22Rv1 (cell line): ENCODE data around the gene MGAT5B.

Experiments used
- ZFX ChIP-seq: fragments of 450-650 bp; IDR thresholded peaks from 2 replicates; pipeline ENCODE4 v1.6.1; 2017; ENCODE audit warnings: antibody characterized with exemption, borderline replicate concordance
- TF ChIP-seq, protein P1 (sequence below): fragments of 450-650 bp; IDR thresholded peaks from 2 replicates; pipeline ENCODE4 v1.5.1; 2017; ENCODE audit warnings: mild to moderate bottlenecking

DNA sequence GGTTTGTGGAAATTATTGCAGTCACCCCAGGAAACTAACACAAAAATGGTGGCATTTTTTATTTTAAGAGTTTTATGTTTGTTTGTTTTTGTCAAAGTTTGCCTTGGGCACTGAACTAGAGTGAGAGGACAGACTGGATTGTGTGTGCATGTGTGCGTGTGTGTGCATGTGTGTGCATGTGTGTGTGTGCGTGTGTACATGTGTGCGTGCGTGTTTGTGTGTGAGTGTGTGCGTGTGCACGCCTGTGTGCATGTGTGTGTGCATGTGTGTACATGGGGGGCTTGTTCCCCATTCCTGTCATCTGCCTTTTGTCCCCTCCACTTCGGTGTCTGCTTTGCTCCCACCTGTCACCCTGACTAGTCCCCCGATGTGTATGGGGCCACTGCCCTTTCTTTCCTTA is 32.5 kb downstream of the MGAT5B start:
- TF ChIP-seq, protein P1, sequence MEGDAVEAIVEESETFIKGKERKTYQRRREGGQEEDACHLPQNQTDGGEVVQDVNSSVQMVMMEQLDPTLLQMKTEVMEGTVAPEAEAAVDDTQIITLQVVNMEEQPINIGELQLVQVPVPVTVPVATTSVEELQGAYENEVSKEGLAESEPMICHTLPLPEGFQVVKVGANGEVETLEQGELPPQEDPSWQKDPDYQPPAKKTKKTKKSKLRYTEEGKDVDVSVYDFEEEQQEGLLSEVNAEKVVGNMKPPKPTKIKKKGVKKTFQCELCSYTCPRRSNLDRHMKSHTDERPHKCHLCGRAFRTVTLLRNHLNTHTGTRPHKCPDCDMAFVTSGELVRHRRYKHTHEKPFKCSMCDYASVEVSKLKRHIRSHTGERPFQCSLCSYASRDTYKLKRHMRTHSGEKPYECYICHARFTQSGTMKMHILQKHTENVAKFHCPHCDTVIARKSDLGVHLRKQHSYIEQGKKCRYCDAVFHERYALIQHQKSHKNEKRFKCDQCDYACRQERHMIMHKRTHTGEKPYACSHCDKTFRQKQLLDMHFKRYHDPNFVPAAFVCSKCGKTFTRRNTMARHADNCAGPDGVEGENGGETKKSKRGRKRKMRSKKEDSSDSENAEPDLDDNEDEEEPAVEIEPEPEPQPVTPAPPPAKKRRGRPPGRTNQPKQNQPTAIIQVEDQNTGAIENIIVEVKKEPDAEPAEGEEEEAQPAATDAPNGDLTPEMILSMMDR, result no peak
- no peak for TF ChIP-seq ZFX
